ENCODE results near the gene KCNAB1. TPM values are rescaled to one million over a fixed set of nuclear protein-coding genes. Genes with fewer than 3 reads are reported as not detected.

The KCNAB1 gene
- polyA plus RNA-seq, 4 donors, result 1.0 to 3.9 TPM; not detected in 2

- H3K27me3 ChIP-seq (ENCODE audit: control insufficient read depth in 3 of 3, insufficient read depth in 3 of 3, low read length in 3 of 3), result peaks cover 0 to 2% (median 0%) of the 10 kb centered on the region in 3 donors
- DNase-seq (no peak), FAIRE-seq (no peak)
- no peak overlapping the region for H3K4me3 ChIP-seq (ENCODE audit: low read depth in 1 of 3, low read length in 3 of 3)
- H3K36me3 ChIP-seq (ENCODE audit: control insufficient read depth in 3 of 3, insufficient read depth in 2 of 3, low read depth in 1 of 3, low read length in 3 of 3), result no peaks in the 10 kb centered on the region
- H3K9me3 ChIP-seq (ENCODE audit: control insufficient read depth in 2 of 2, insufficient read depth in 1 of 2, low read depth in 1 of 2, low read length in 1 of 2), result no peaks in the 10 kb centered on the region
- no peak overlapping the region for H3K27ac ChIP-seq (ENCODE audit: low read depth in 1 of 3, low read length in 2 of 3)
- no peaks in the 10 kb centered on the region for H3K4me1 ChIP-seq (ENCODE audit: control insufficient read depth in 3 of 3, insufficient read depth in 2 of 3, low read depth in 1 of 3, low read length in 2 of 3)
- 37 to 72% (median 50%) methylated on average over 4 of the region's 4 CpGs for WGBS, 3 donors
These were observed 308.7 kb downstream of the KCNAB1 start for GRCh38 chr3:156429125-156429524.

- DNase-seq, result no peak
- Histone ChIP-seq H3K27me3 (ENCODE audit: control insufficient read depth in 3 of 3, insufficient read depth in 3 of 3, low read length in 3 of 3) (peaks cover 0 to 2% (median 0%) of the 10 kb centered on the region in 3 donors), H3K4me3 (ENCODE audit: low read depth in 1 of 3, low read length in 3 of 3) (no peak overlapping the region), H3K4me1 (ENCODE audit: control insufficient read depth in 3 of 3, insufficient read depth in 2 of 3, low read depth in 1 of 3, low read length in 2 of 3) (no peaks in the 10 kb centered on the region), H3K36me3 (ENCODE audit: control insufficient read depth in 3 of 3, insufficient read depth in 2 of 3, low read depth in 1 of 3, low read length in 3 of 3) (no peaks in the 10 kb centered on the region), H3K27ac (ENCODE audit: low read depth in 1 of 3, low read length in 2 of 3) (no peak overlapping the region), H3K9me3 (ENCODE audit: control insufficient read depth in 2 of 2, insufficient read depth in 1 of 2, low read depth in 1 of 2, low read length in 1 of 2) (no peaks in the 10 kb centered on the region)
- FAIRE-seq, result no peak
- WGBS, 3 donors, result 61 to 83% (median 63%) methylated on average over 4 of the region's 4 CpGs
These were observed 311.2 kb downstream of the KCNAB1 start for GRCh38 chr3:156431334-156432124.

GRCh38 chr3:156432563-156432962 is 312.2 kb downstream of the KCNAB1 start:
- DNase-seq, result no peak
- no peak overlapping the region for H3K4me3 ChIP-seq (ENCODE audit: low read depth in 1 of 3, low read length in 3 of 3)
- no peak for FAIRE-seq
- WGBS, 3 donors, result 36 to 78% (median 60%) methylated on average over 2 of the region's 2 CpGs
- H3K4me1 ChIP-seq (ENCODE audit: control insufficient read depth in 3 of 3, insufficient read depth in 2 of 3, low read depth in 1 of 3, low read length in 2 of 3), result no peaks in the 10 kb centered on the region
- H3K27ac ChIP-seq (ENCODE audit: low read depth in 1 of 3, low read length in 2 of 3), result no peak overlapping the region
- H3K27me3 ChIP-seq (ENCODE audit: control insufficient read depth in 3 of 3, insufficient read depth in 3 of 3, low read length in 3 of 3), result peaks cover 0 to 2% (median 0%) of the 10 kb centered on the region in 3 donors
- no peaks in the 10 kb centered on the region for H3K9me3 ChIP-seq (ENCODE audit: control insufficient read depth in 2 of 2, insufficient read depth in 1 of 2, low read depth in 1 of 2, low read length in 1 of 2)
- no peaks in the 10 kb centered on the region for H3K36me3 ChIP-seq (ENCODE audit: control insufficient read depth in 3 of 3, insufficient read depth in 2 of 3, low read depth in 1 of 3, low read length in 3 of 3)

GRCh38 chr3:156433138-156433537 is 312.8 kb downstream of the KCNAB1 start:
- Histone ChIP-seq H3K4me3 (ENCODE audit: low read depth in 1 of 3, low read length in 3 of 3) (no peak overlapping the region), H3K36me3 (ENCODE audit: control insufficient read depth in 3 of 3, insufficient read depth in 2 of 3, low read depth in 1 of 3, low read length in 3 of 3) (no peaks in the 10 kb centered on the region), H3K4me1 (ENCODE audit: control insufficient read depth in 3 of 3, insufficient read depth in 2 of 3, low read depth in 1 of 3, low read length in 2 of 3) (no peaks in the 10 kb centered on the region), H3K27ac (ENCODE audit: low read depth in 1 of 3, low read length in 2 of 3) (no peak overlapping the region), H3K9me3 (ENCODE audit: control insufficient read depth in 2 of 2, insufficient read depth in 1 of 2, low read depth in 1 of 2, low read length in 1 of 2) (no peaks in the 10 kb centered on the region), H3K27me3 (ENCODE audit: control insufficient read depth in 3 of 3, insufficient read depth in 3 of 3, low read length in 3 of 3) (peaks cover 0 to 2% (median 0%) of the 10 kb centered on the region in 3 donors)
- DNase-seq (no peak), FAIRE-seq (no peak)
- WGBS, 3 donors, result 63 to 70% (median 68%) methylated on average over 5 of the region's 5 CpGs

- FAIRE-seq (no peak), DNase-seq (no peak)
- Histone ChIP-seq H3K4me3 (ENCODE audit: low read depth in 1 of 3, low read length in 3 of 3) (no peak overlapping the region), H3K9me3 (ENCODE audit: control insufficient read depth in 2 of 2, insufficient read depth in 1 of 2, low read depth in 1 of 2, low read length in 1 of 2) (no peaks in the 10 kb centered on the region), H3K27me3 (ENCODE audit: control insufficient read depth in 3 of 3, insufficient read depth in 3 of 3, low read length in 3 of 3) (peaks cover 0 to 2% (median 0%) of the 10 kb centered on the region in 3 donors), H3K27ac (ENCODE audit: low read depth in 1 of 3, low read length in 2 of 3) (no peak overlapping the region), H3K4me1 (ENCODE audit: control insufficient read depth in 3 of 3, insufficient read depth in 2 of 3, low read depth in 1 of 3, low read length in 2 of 3) (no peaks in the 10 kb centered on the region), H3K36me3 (ENCODE audit: control insufficient read depth in 3 of 3, insufficient read depth in 2 of 3, low read depth in 1 of 3, low read length in 3 of 3) (no peaks in the 10 kb centered on the region)
These were observed 313.5 kb downstream of the KCNAB1 start for GRCh38 chr3:156433910-156434309.

GRCh38 chr3:156434921-156435320 is 314.5 kb downstream of the KCNAB1 start:
- H3K27ac ChIP-seq (ENCODE audit: low read depth in 1 of 3, low read length in 2 of 3), result no peak overlapping the region
- no peaks in the 10 kb centered on the region for H3K4me1 ChIP-seq (ENCODE audit: control insufficient read depth in 3 of 3, insufficient read depth in 2 of 3, low read depth in 1 of 3, low read length in 2 of 3)
- no peaks in the 10 kb centered on the region for H3K36me3 ChIP-seq (ENCODE audit: control insufficient read depth in 3 of 3, insufficient read depth in 2 of 3, low read depth in 1 of 3, low read length in 3 of 3)
- 28 to 62% (median 29%) methylated on average over 3 of the region's 3 CpGs for WGBS, 3 donors
- peaks cover 0 to 2% (median 0%) of the 10 kb centered on the region in 3 donors for H3K27me3 ChIP-seq (ENCODE audit: control insufficient read depth in 3 of 3, insufficient read depth in 3 of 3, low read length in 3 of 3)
- no peak overlapping the region for H3K4me3 ChIP-seq (ENCODE audit: low read depth in 1 of 3, low read length in 3 of 3)
- FAIRE-seq (no peak), DNase-seq (no peak)
- no peaks in the 10 kb centered on the region for H3K9me3 ChIP-seq (ENCODE audit: control insufficient read depth in 2 of 2, insufficient read depth in 1 of 2, low read depth in 1 of 2, low read length in 1 of 2)

GRCh38 chr3:156443079-156443478 is 322.7 kb downstream of the KCNAB1 start:
- FAIRE-seq, result no peak
- no peaks in the 10 kb centered on the region for H3K27me3 ChIP-seq (ENCODE audit: control insufficient read depth in 3 of 3, insufficient read depth in 3 of 3, low read length in 3 of 3)

GRCh38 chr3:156445117-156446090 is 325.0 kb downstream of the KCNAB1 start:
- Histone ChIP-seq H3K27ac (ENCODE audit: low read depth in 1 of 3, low read length in 2 of 3) (no peak overlapping the region), H3K4me3 (ENCODE audit: low read depth in 1 of 3, low read length in 3 of 3) (no peak overlapping the region), H3K9me3 (ENCODE audit: control insufficient read depth in 2 of 2, insufficient read depth in 1 of 2, low read depth in 1 of 2, low read length in 1 of 2) (no peaks in the 10 kb centered on the region), H3K36me3 (ENCODE audit: control insufficient read depth in 3 of 3, insufficient read depth in 2 of 3, low read depth in 1 of 3, low read length in 3 of 3) (no peaks in the 10 kb centered on the region), H3K4me1 (ENCODE audit: control insufficient read depth in 3 of 3, insufficient read depth in 2 of 3, low read depth in 1 of 3, low read length in 2 of 3) (no peaks in the 10 kb centered on the region), H3K27me3 (ENCODE audit: control insufficient read depth in 3 of 3, insufficient read depth in 3 of 3, low read length in 3 of 3) (no peaks in the 10 kb centered on the region)
- no peak for FAIRE-seq
- WGBS, 3 donors, result 85 to 91% (median 90%) methylated on average over 10 of the region's 10 CpGs
- DNase-seq, result no peak

More at GRCh38 chr3:156443079-156443478, 322.7 kb downstream of the KCNAB1 start:
- no peak for DNase-seq
- Histone ChIP-seq H3K36me3 (ENCODE audit: control insufficient read depth in 3 of 3, insufficient read depth in 2 of 3, low read depth in 1 of 3, low read length in 3 of 3) (no peaks in the 10 kb centered on the region), H3K4me3 (ENCODE audit: low read depth in 1 of 3, low read length in 3 of 3) (no peak overlapping the region), H3K4me1 (ENCODE audit: control insufficient read depth in 3 of 3, insufficient read depth in 2 of 3, low read depth in 1 of 3, low read length in 2 of 3) (no peaks in the 10 kb centered on the region), H3K9me3 (ENCODE audit: control insufficient read depth in 2 of 2, insufficient read depth in 1 of 2, low read depth in 1 of 2, low read length in 1 of 2) (no peaks in the 10 kb centered on the region), H3K27ac (ENCODE audit: low read depth in 1 of 3, low read length in 2 of 3) (no peak overlapping the region)
- WGBS, 3 donors, result 76 to 84% (median 81%) methylated on average over 5 of the region's 5 CpGs
